Activated naive CD8-positive, alpha-beta T cell (primary cell): ENCODE measurements around the gene MALSU1.
A peak's percentile ranks its signal among the peaks of the same experiment; 100 is the strongest.

Source experiments
- H3K27ac Mint-ChIP-seq: one replicate; pipeline ENCODE4 v1.8.0; 2021; ENCODE audit warnings: mixed read lengths
- H3K27me3 Mint-ChIP-seq: one replicate; pipeline ENCODE4 v1.8.0; 2021; ENCODE audit warnings: mixed read lengths
- H3K36me3 Mint-ChIP-seq: one replicate; pipeline ENCODE4 v1.8.0; 2021; ENCODE audit warnings: mixed read lengths
- H3K4me1 Mint-ChIP-seq: one replicate; pipeline ENCODE4 v1.8.0; 2021; ENCODE audit warnings: low read depth, mixed read lengths
- H3K4me3 Mint-ChIP-seq: one replicate; pipeline ENCODE4 v1.8.0; 2021; ENCODE audit warnings: mild to moderate bottlenecking, mixed read lengths
- H3K9me3 Mint-ChIP-seq: one replicate; pipeline ENCODE4 v1.8.0; 2021; ENCODE audit warnings: low read depth, mixed read lengths

MALSU1 gene

DNA sequence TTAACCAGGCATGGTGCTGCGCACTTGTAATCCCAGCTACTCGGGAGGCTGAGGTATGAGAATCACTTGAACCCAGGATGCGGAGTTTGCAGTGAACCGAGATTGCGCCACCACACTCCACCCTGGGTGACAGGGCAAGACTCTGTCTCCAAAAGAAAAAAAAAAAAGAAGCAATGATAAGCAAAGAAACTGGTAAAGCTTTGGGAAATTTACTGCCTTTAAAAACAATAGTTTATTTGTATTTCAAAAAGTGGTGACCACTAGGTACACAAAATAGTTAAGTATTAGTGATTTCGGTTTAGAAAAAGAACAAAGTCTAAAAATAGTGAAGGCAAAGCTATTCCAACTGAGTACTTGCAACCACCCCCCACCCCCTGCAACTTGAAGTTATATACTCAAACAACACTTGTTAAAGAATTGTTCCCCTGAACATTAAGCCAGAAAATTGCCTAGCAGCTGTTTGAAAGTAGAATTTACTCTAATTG, 37.7 kb downstream of the MALSU1 start:
- Mint-ChIP-seq H3K27ac (no peak overlapping the region), H3K4me3 (no peak overlapping the region), H3K4me1 (no peaks in the 10 kb centered on the region), H3K36me3 (no peaks in the 10 kb centered on the region), H3K27me3 (peaks cover 5% of the 10 kb centered on the region), H3K9me3 (no peaks in the 10 kb centered on the region)

DNA sequence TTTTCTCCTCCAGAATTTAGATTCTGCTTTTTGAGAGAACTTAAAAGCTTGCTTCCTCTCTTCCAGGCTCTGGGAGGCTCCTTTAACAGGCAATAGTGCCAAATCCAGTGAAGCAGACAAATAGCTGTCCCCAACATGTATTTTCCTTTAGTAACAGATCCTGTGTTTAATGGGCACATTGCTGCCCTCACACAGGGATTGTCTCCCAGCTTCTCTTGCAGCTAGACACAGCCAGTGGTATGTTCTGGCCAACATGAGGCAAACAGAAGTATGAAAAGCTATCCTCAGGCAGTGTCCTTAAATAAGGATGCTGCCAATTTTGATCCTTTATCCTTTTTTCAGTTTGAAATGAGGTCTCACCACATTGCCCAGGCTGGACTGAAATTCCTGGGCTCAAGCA, 38.2 kb downstream of the MALSU1 start:
- H3K4me1 Mint-ChIP-seq: no peaks in the 10 kb centered on the region
- H3K36me3 Mint-ChIP-seq: no peaks in the 10 kb centered on the region
- no peak overlapping the region for H3K4me3 Mint-ChIP-seq
- H3K27ac Mint-ChIP-seq: no peak overlapping the region
- no peaks in the 10 kb centered on the region for H3K9me3 Mint-ChIP-seq
- peaks cover 5% of the 10 kb centered on the region for H3K27me3 Mint-ChIP-seq

DNA sequence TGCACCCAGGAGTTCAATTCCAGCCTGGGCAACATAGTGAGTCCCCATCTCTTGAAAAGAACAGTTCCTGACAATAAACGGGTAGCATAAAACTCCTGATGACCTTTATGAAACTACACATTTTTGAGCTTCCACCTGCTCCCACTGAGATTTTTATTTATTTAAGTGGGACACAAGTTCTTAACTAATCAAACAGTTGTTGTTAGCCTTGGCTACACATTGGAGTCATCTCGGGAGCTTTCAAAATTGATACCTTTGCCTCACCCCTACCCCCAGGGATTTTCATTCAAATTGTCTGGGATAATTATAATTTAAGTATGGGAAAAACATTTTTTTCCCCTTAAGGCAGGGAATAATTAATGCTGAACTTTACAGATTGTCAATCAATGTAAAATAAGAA, 39.3 kb downstream of the MALSU1 start:
- Mint-ChIP-seq H3K27me3 (peaks cover 5% of the 10 kb centered on the region), H3K27ac (no peak overlapping the region), H3K4me3 (no peak overlapping the region), H3K9me3 (no peaks in the 10 kb centered on the region), H3K36me3 (no peaks in the 10 kb centered on the region), H3K4me1 (no peaks in the 10 kb centered on the region)

DNA sequence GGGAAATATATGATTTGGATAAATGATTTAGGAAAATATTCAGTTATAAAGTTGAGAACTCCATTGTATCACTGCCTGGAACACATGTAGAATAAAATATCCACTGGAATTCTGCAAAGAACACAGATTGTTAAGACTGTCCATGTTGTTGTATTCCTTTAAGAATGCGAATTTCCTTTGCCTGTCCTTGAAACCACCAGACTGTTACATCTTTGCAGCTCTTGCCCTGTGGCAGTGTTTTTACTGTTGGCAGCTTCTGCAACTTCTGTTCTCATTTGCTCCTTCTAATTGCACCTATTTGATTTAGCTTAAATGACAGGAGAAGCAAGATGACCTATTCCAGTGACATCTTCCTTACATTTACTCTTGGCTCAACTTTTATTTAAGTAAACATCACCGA, 39.7 kb downstream of the MALSU1 start:
- peaks cover 5% of the 10 kb centered on the region for H3K27me3 Mint-ChIP-seq
- H3K27ac Mint-ChIP-seq: no peak overlapping the region
- H3K36me3 Mint-ChIP-seq: no peaks in the 10 kb centered on the region
- H3K4me1 Mint-ChIP-seq: no peaks in the 10 kb centered on the region
- H3K9me3 Mint-ChIP-seq: no peaks in the 10 kb centered on the region
- H3K4me3 Mint-ChIP-seq: no peak overlapping the region

DNA sequence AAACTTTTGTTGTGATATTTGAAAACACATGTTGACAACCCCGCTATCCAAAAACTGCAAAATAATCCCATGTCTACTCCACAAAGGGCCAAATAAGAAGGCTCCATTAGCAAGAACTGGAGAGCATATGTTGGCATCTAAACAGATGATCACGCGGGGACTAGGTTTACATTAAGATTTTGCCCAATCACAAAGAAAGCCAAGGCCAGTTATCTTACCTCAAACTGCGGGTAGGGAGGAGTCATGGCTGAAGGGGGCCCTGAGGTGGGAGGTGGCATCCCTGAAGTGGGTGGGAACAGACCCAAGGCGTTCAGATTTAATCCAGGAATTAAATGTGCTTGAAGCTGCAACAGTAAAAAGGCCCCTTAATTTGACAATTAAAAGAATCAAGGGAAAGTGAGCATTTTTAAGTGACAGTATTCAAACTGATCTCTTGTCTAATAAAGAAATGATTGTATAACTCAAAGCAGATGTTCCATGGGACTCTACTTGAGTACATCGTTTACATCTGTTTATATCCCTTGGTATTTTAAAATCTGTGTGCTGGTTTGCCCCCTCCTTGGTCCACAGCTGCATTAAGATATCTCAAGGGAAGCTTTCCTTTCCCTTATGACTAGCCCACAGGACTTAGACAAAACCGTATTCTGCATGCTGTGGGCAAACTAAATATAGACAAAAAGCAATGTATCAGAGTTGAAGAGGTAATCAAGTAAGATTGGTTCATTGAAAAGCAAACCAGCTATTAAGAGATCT, 42.9 kb downstream of the MALSU1 start:
- Mint-ChIP-seq H3K27me3 (peaks cover 3% of the 10 kb centered on the region), H3K4me3 (no peak overlapping the region)

DNA sequence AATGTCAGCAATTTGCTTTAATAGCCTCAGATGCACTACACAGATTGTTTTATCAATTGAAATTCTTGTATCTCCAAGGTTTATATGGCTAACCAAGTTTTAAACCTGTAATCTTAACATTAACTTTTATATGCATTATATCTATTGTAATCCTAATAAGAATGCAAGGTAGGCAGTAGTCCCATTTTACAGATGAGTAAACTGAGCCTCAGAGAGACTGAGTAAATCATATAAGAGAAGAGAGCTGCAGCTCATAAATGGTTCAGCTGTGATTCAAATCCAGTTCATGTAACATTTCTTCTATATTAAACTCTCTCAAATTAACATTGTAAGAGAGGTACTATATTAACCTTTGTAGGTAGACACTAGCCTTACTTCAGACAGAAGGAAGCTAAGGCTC, 44.0 kb downstream of the MALSU1 start:
- peaks cover 30% of the 10 kb centered on the region for H3K4me1 Mint-ChIP-seq
- peaks cover 3% of the 10 kb centered on the region for H3K36me3 Mint-ChIP-seq
- no peak overlapping the region for H3K4me3 Mint-ChIP-seq
- no peaks in the 10 kb centered on the region for H3K9me3 Mint-ChIP-seq
- H3K27ac Mint-ChIP-seq: no peak overlapping the region
- peaks cover 3% of the 10 kb centered on the region for H3K27me3 Mint-ChIP-seq

More for the DNA sequence above, 42.9 kb downstream of the MALSU1 start:
- H3K36me3 Mint-ChIP-seq: peaks cover 3% of the 10 kb centered on the region
- peaks cover 19% of the 10 kb centered on the region for H3K4me1 Mint-ChIP-seq
- no peaks in the 10 kb centered on the region for H3K9me3 Mint-ChIP-seq
- H3K27ac Mint-ChIP-seq: no peak overlapping the region

DNA sequence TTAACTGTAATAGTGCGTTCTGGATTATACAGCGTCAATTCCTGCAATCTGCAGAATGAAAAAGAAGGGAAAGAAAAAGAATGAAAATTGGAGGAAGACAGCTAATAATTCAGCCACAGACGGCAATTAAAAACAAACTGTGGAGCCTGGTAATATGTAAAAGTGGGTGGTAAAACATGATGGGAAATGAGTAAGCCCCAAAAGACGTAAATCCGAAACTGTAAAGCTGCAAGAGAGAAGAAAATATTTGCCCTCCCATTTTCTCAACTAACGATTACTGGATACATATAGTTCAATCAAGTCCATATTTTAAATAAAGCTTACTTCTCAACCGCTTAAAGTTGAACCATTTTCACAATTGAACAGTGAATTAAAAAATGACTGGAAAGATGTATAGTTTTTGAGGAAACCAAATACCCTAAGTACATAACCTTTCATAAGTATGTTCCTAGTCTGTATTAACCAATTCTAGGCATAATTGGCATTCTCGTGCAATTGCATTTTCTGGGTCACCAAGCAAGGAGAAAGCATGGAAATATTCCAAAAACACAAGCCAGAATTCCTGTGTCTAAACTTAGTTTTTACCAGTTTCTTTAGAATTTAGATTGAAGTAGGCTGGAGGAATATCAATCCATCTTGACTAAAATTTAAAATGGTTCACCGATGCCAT, 44.8 kb downstream of the MALSU1 start:
- peaks cover 31% of the 10 kb centered on the region for H3K4me1 Mint-ChIP-seq
- H3K4me3 Mint-ChIP-seq: no peak overlapping the region
- H3K9me3 Mint-ChIP-seq: no peaks in the 10 kb centered on the region
- no peak overlapping the region for H3K27ac Mint-ChIP-seq
- H3K27me3 Mint-ChIP-seq: peaks cover 2% of the 10 kb centered on the region
- peaks cover 3% of the 10 kb centered on the region for H3K36me3 Mint-ChIP-seq

DNA sequence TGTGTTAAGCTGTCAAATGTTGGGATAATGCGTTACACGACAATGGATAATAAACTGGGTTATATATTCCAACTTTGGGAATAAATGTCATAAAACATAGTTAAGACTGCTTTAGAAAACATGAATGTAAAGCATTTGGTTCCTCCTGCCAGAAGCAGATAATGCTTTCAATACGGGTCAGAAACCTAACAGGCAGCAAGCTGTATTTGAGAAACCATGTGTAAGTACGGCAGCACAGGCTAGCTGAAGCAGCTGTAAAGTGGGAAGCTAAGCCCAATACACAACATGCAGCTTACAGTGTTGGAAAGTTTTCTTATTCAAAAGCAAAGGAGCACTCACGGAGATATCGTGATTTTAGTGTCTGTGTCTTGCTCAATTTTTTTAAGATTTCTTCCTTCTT, 46.5 kb downstream of the MALSU1 start:
- H3K27me3 Mint-ChIP-seq: no peaks in the 10 kb centered on the region
- H3K4me1 Mint-ChIP-seq: peaks cover 31% of the 10 kb centered on the region
- peak overlapping the region; percentile 84 for H3K4me3 Mint-ChIP-seq
- peaks cover 3% of the 10 kb centered on the region for H3K36me3 Mint-ChIP-seq
- no peaks in the 10 kb centered on the region for H3K9me3 Mint-ChIP-seq
- H3K27ac Mint-ChIP-seq: peak overlapping the region; percentile 84

DNA sequence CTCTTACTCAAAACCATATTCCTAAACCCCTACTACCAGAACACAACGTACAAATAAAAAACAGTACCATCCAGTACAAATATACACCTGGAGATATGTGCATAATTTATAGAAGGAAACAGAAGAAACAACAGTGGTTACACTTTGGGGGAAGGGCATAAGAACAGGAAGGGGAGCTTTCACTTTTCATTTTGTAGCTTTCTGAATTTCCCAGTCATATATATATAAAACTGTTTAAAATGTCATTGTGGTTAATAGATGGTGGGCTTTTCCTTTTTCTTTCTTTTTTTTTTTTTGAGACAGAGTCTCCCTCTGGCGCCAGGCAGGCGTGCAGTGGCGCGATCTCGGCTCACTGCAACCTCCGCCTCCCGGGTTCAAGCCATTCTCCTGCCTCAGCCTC, 47.2 kb downstream of the MALSU1 start:
- peak overlapping the region; percentile 84 for H3K27ac Mint-ChIP-seq
- H3K36me3 Mint-ChIP-seq: peaks cover 3% of the 10 kb centered on the region
- H3K27me3 Mint-ChIP-seq: no peaks in the 10 kb centered on the region
- H3K9me3 Mint-ChIP-seq: no peaks in the 10 kb centered on the region
- H3K4me1 Mint-ChIP-seq: peaks cover 31% of the 10 kb centered on the region
- H3K4me3 Mint-ChIP-seq: peak overlapping the region; percentile 84

DNA sequence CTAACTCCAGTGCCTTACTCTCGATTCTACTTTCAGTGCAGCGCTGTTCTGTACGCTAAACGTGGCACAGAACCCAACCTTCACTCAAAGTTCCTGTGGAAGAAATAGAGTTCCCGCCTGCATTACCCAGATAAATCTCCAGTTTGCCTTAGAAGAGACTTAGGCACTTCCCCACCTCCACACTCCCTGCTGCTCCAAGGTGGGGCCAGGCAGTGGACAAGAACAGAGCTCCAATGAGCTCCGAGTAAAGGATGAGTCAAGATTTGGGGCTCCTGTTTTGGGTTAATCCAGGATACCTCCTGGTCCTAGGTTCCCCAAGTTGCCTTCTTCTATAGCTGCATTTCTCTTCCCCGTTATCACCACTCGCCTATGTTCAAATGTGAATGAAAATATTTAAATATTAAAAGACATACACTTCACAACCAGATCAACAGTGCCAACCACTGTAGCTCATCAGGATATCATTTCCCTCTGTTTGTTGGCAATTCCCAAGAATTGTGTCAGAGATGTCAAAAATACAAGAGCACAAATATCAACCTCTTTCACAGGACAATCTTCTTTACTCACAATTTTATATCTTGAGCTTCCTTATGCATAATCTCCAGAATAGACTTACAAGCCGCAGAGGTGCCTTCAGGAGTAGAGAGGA, 48.0 kb downstream of the MALSU1 start:
- Mint-ChIP-seq H3K4me3 (peak overlapping the region; percentile 54), H3K27me3 (no peaks in the 10 kb centered on the region), H3K4me1 (peaks cover 35% of the 10 kb centered on the region), H3K36me3 (peaks cover 3% of the 10 kb centered on the region), H3K9me3 (no peaks in the 10 kb centered on the region), H3K27ac (peak overlapping the region; percentile 64)

DNA sequence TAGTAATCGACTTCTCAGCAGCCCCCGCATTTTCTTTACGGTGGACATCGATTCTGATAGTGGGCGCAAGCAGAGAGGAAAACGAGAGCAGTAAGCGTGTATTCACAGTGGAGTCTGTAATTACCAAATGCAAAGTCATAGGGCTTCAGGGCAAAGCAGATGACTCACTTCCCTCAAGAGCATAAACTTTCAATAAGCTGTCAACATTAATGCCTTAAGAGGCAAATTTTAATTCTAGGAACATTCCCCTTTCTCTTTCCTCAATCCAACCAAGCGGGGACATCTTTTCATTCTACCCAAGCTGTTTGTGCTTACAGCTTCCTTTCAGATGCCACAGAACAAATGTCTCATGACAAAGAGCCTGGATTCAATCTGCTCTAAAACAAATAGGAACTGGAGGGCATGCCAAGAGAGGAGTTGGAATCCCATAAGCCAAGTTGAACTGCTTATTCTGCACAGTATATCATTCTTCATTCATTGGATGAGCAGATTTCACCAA, 48.6 kb downstream of the MALSU1 start:
- Mint-ChIP-seq H3K27me3 (no peaks in the 10 kb centered on the region), H3K9me3 (no peaks in the 10 kb centered on the region), H3K4me1 (peaks cover 35% of the 10 kb centered on the region), H3K36me3 (peaks cover 3% of the 10 kb centered on the region), H3K27ac (peak overlapping the region; percentile 64), H3K4me3 (peak overlapping the region; percentile 54)

DNA sequence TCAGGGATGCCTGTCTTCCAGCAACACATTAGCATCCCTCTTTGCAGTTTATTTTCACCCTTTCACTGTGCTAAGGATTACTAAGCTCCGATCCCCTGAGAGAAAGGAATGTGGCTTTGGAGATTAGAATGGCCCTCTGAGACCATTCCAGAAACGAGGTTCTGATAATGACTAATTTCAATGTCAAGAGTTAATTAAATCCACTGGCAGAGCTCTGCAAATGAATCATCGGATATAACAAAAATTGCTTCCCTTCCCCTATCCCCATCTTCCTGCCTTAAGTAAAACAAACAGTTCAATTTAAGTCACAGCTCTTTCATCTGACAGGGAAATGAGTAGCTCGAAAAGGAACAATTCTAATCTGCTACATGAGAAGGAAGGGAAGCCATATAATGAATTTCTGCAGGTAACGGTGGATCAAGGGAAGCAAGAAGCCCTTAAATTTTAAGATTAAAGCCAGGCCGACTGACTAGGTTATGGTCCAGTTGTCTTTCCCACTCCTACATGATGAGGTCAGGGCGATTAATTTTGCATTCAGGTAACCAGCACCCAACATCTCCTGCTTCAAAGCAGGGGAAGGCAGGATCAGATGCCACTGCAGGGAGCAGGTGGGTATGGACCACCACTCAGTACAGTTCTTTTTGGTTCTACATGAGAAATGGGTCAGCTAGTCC, 50.5 kb downstream of the MALSU1 start:
- H3K27me3 Mint-ChIP-seq: peaks cover 2% of the 10 kb centered on the region
- H3K4me1 Mint-ChIP-seq: peaks cover 35% of the 10 kb centered on the region
- H3K27ac Mint-ChIP-seq: no peak overlapping the region
- H3K4me3 Mint-ChIP-seq: no peak overlapping the region
- H3K36me3 Mint-ChIP-seq: peaks cover 3% of the 10 kb centered on the region
- no peaks in the 10 kb centered on the region for H3K9me3 Mint-ChIP-seq

DNA sequence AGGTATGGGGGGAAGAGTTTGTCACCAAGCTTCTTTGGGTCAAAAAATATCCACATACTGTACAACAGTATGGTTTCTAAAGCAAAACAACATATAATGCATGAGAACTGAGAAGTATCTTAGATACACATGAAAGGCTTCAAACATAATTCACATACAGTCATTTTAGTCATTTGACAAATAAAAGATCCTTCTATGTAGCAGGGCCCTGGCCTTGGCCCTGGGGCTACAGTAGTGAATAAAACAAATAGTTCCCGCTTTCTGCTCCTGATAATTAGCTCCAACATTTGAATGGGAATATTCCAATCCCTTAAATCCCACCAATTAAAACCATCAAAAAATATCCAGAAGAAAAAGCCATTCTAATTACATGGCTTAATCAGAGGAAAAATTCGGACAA, 51.3 kb downstream of the MALSU1 start:
- no peak overlapping the region for H3K4me3 Mint-ChIP-seq
- H3K9me3 Mint-ChIP-seq: no peaks in the 10 kb centered on the region
- peaks cover 2% of the 10 kb centered on the region for H3K27me3 Mint-ChIP-seq
- H3K4me1 Mint-ChIP-seq: peaks cover 30% of the 10 kb centered on the region
- H3K36me3 Mint-ChIP-seq: no peaks in the 10 kb centered on the region
- no peak overlapping the region for H3K27ac Mint-ChIP-seq

DNA sequence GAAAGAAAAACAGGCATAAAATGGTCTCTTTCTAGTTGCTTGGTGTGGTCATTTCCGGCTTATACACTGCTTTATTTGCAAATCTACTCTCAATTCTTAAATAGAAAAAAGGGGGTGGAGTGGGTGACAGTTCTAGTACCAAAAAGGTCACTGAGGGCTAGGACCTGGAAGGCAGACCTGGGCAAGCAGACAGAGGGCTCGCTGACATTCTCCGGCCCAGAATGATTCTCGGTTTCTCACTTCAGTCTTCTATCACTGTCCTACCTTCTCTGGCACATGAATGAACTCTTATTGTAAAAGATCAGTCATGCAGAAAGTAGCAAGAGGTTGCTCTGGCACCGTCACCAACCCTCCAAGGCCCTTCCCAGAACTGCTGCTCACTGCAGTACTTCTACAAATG, 54.0 kb downstream of the MALSU1 start:
- Mint-ChIP-seq H3K36me3 (no peaks in the 10 kb centered on the region), H3K4me3 (no peak overlapping the region), H3K27ac (no peak overlapping the region), H3K4me1 (peaks cover 24% of the 10 kb centered on the region), H3K27me3 (peaks cover 4% of the 10 kb centered on the region), H3K9me3 (no peaks in the 10 kb centered on the region)

DNA sequence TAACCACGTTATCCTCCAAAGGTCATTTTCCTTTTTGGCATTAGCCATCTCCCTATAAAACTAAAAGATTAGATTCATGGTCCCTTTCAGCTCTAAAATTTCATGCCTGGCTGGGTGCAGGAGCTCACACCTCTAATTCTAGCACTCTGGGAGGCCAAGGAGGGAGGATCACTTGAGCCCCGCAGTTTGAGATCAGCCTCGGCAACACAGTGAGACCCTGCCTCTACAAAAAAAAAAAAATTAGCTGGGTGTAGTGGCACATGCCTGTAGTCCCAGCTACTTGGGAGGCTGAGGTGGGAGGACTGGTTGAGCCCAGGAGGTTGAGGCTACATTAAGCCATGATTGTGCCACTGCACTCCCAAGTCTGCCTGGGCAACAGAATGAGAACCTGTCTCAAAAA, 57.0 kb downstream of the MALSU1 start:
- Mint-ChIP-seq H3K4me1 (peaks cover 25% of the 10 kb centered on the region), H3K9me3 (no peaks in the 10 kb centered on the region), H3K27me3 (peaks cover 8% of the 10 kb centered on the region), H3K4me3 (no peak overlapping the region), H3K27ac (no peak overlapping the region), H3K36me3 (no peaks in the 10 kb centered on the region)
